ENCODE measurements around the gene MTTP. TPM values are rescaled to one million over a fixed set of nuclear protein-coding genes. Genes with fewer than 3 reads are reported as not detected.

MTTP gene
- total and polyA plus RNA-seq, 4 donors = 58.4 to 193 (median 83.9) TPM

DNA sequence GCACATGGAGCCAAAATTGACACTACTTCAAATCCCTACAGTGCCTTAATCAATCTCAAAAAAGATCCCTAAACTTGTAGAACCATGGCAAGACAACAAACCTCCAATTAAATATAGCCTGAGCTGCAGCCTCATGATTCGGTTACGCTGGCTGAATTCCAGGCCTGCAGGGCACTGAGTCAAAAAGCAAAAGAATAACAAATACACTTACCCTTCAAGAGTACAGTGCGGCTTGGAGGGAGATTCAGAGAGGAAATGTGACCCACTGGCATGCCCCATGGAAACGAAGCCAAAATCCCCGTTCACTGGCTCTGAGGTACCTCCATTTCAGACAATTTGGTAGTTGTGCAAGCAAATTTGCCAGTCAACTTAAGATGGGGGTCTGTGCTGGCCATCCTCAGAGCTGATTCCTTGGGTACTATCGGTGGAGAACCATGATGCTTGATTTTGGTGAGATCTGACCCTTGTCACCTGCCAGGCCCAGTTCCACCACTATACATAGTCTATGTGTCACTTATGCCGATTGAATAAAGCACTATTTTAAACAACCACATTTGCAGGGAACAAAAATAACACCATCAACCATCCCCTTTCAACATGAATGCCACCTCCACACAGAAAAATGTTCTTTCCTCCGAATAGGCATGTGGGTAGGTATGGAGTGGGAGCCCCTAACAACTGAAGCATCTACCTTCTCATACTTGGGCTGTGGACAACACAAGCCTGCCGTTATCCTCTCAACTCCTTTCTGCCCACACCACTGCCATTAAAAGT, 80.9 kb downstream of the MTTP start:
- Histone ChIP-seq H3K4me1 (ENCODE audit: control insufficient read depth in 4 of 4, insufficient read depth in 4 of 4, low read length in 3 of 4) (no peaks in the 10 kb centered on the region), H3K27me3 (ENCODE audit: control insufficient read depth in 4 of 4, insufficient read depth in 4 of 4, low read length in 3 of 4) (no peaks in the 10 kb centered on the region), H3K9ac (ENCODE audit: low read depth in 1 of 2, low read length in 2 of 2) (no peak overlapping the region), H3K36me3 (ENCODE audit: control insufficient read depth in 4 of 4, insufficient read depth in 3 of 4, low read depth in 1 of 4, low read length in 3 of 4) (no peaks in the 10 kb centered on the region), H3K27ac (ENCODE audit: low read depth in 1 of 2, low read length in 2 of 2) (no peak overlapping the region), H3K9me3 (ENCODE audit: control insufficient read depth in 4 of 4, low read length in 3 of 4) (no peaks in the 10 kb centered on the region), H3K4me3 (ENCODE audit: low read depth in 1 of 3, low read length in 3 of 3) (no peak overlapping the region)
- 76% methylated on average over 9 of the region's 9 CpGs for WGBS
- TF ChIP-seq GABPA (IDR thresholded peaks at IDR 0.05 in 1 of 2, conservative IDR thresholded peaks at IDR 0.05 in 1 of 2) (no peak), FOXA2 (IDR thresholded peaks at IDR 0.05) (no peak), RXRA (IDR thresholded peaks at IDR 0.05) (no peak), CTCF (IDR thresholded peaks at IDR 0.05; ENCODE audit: low read depth, low read length, missing input control) (no peak), ATF3 (IDR thresholded peaks at IDR 0.05) (no peak), FOXA1 (IDR thresholded peaks at IDR 0.05) (no peak), REST (IDR thresholded peaks at IDR 0.05) (no peak), EGR1 (IDR thresholded peaks at IDR 0.05; ENCODE audit: low read depth in 2 of 2) (no peak), NR2F2 (IDR thresholded peaks at IDR 0.05) (no peak), RAD21 (IDR thresholded peaks at IDR 0.05) (no peak), SP1 (IDR thresholded peaks at IDR 0.05) (no peak)
- TF ChIP-seq, protein P1, sequence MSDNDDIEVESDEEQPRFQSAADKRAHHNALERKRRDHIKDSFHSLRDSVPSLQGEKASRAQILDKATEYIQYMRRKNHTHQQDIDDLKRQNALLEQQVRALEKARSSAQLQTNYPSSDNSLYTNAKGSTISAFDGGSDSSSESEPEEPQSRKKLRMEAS (IDR thresholded peaks at IDR 0.05) = no peak
- DNase-seq (ENCODE audit: low spot score) = no peak

GRCh38 chr4:99657798-99658197, 83.2 kb downstream of the MTTP start, which contains the start of gene C4orf54:
C4orf54 (minus strand) TSS chr4:99657828; CDS start chr4:99654648, 3,180 bp downstream.
- no peak for DNase-seq (ENCODE audit: low spot score)
- Histone ChIP-seq H3K9me3 (ENCODE audit: control insufficient read depth in 4 of 4, low read length in 3 of 4) (no peaks in the 10 kb centered on the region), H3K36me3 (ENCODE audit: control insufficient read depth in 4 of 4, insufficient read depth in 3 of 4, low read depth in 1 of 4, low read length in 3 of 4) (no peaks in the 10 kb centered on the region), H3K4me1 (ENCODE audit: control insufficient read depth in 4 of 4, insufficient read depth in 4 of 4, low read length in 3 of 4) (no peaks in the 10 kb centered on the region), H3K4me3 (ENCODE audit: low read depth in 1 of 3, low read length in 3 of 3) (no peak within 1 kb of the TSS), H3K27me3 (ENCODE audit: control insufficient read depth in 4 of 4, insufficient read depth in 4 of 4, low read length in 3 of 4) (no peaks in the 10 kb centered on the region), H3K27ac (ENCODE audit: low read depth in 1 of 2, low read length in 2 of 2) (no peak within 1 kb of the TSS), H3K9ac (ENCODE audit: low read depth in 1 of 2, low read length in 2 of 2) (no peak within 1 kb of the TSS)
- WGBS = 89% methylated on average over 1 of the region's 1 CpG
- no peak for TF ChIP-seq FOXA1 (IDR thresholded peaks at IDR 0.05)
- no peak for TF ChIP-seq TAF1 (conservative IDR thresholded peaks at IDR 0.05)
- no peak for TF ChIP-seq HNF4G (IDR thresholded peaks at IDR 0.05)
- TF ChIP-seq REST (IDR thresholded peaks at IDR 0.05) = no peak
- TF ChIP-seq HNF4A (conservative IDR thresholded peaks at IDR 0.05) = no peak
- TF ChIP-seq ATF3 (IDR thresholded peaks at IDR 0.05) = no peak
- TF ChIP-seq EGR1 (IDR thresholded peaks at IDR 0.05; ENCODE audit: low read depth in 2 of 2) = no peak
- TF ChIP-seq CTCF (IDR thresholded peaks at IDR 0.05; ENCODE audit: low read depth, low read length, missing input control) = no peak
- TF ChIP-seq RAD21 (IDR thresholded peaks at IDR 0.05) = no peak
- TF ChIP-seq JUND (IDR thresholded peaks at IDR 0.05) = no peak
- no peak for TF ChIP-seq NR2F2 (IDR thresholded peaks at IDR 0.05)

Measured in liver (tissue), 9 donors.